DMS114 treated with DMSO at 0.1 percent for 48 hours (cell line): ENCODE data around the gene FUT9.

Experiments used
- DNase-seq: peaks from one replicate; lab custom pipeline; 2025; ENCODE audit not compliant: unreplicated experiment; lab: John Stamatoyannopoulos, UW

The FUT9 gene

DNA sequence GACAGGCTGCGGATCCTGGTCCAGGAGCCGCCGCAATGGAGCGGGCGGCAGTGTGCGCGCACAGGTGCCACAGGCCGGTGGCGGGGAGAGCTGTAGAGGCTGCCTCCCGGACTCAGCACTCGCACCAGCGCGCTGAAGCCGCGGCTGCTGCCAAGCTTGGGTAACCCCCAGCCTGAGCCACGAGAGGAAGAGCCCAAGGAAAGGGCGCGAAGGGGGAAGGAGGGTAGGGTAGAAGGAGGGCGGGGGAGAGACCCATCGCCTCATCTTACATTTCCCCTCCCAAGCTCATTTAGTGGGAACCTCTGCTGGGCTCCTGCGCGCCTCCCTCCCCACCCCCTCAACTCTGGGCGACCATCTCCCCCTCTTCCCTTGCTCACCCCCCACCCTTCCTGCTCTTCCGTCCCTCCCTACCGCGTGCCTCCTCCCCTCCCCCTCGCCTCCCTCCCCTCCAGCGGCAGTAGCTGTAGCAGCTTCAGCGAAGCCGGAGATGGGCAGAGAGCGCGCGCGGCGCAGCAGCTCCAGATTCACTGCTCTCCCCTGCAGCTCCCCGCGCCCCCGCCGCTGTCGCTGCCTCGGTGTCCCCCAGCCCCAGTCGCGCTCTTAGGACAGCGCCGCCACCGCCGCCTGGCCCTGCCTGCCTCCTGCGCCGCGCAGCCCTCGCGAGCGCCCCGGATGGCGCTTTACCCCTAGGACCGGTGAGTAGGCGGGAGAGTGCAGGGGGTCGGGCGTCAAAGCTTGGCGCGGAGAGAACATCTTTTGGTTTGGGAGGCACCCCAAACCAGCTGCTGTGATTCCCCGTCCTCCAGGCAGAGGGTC, at the start of gene FUT9:
TSS of gene FUT9 (plus strand) at position 457 of the 816 bp plus-strand sequence. CDS start 187,182 bp downstream, outside the sequence.
- DNase-seq, result no peak

DNA sequence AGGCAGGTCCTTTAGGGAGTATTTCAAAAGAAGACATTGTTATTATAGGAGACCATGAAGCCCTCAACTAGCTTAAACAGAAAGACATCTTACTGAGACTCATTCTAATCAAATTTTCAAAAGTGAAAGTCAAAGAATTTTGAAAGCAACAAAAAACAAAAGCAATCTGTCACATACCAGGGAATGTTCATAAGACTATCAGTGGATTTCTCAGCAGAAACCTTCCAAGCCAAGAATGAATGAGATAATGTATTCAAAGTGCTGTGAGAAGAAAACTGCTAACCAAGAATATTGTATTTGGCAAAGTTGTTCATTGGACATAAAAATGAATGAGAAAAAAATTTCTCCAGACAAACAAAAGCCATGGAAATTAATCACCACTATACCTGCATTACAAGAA, 48.2 kb upstream of the FUT9 start:
- no peak for DNase-seq

DNA sequence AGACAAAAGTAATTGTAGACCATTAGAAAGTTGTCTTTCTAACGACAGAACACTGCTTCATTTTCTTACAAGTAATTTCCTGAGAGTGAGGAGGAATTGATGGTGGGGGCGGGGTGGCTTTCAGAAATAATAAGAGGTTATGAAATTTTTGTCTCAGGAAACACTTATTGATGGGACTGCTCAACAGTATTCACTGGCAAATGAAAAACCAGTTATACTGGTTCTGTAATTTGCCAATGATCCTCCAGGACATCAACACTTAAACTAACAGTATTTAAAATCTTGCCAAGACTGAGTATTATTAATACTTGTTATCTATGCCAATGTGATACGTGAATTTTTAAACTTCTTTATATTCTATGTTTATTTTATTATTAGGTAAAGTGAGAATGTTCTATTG, 41.8 kb upstream of the FUT9 start:
- DNase-seq, result no peak

DNA sequence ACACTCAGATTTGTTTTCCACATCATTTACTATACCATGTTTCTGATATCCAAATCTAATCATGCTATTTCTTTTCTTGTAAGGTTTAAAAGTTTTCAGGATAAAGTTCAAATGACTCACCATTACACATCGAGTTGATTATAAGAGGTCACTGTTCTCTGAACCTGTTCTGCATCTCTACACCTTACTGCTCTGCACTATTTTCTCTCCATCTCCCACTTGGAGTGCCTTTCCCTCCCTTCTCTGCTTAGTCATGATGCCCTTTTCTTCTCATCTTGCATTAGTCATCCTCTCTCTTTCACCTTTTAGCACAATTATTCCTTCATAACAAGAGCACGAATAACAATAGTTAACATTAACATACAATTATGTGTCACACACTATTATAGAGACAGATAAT, 37.5 kb upstream of the FUT9 start:
- no peak for DNase-seq

DNA sequence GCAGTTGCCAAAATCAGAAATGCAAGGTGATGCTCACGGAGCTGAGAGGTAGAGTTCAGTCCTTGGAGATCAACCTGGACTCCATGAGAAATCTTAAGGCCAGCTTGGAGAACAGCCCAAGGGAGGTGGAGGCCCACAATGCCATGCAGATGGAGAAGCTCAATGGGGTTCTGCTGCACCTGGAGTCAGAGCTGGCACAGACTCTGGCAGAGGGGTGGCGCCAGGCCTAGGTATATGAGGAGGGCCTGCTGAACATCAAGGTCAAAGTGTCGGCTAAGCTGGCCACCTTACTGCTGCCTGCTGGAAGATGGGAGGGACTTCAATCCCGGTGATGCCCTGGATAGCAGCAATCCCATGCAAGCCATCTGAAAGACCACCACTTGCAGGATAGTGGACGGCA, 23.9 kb upstream of the FUT9 start:
- DNase-seq, result no peak

DNA sequence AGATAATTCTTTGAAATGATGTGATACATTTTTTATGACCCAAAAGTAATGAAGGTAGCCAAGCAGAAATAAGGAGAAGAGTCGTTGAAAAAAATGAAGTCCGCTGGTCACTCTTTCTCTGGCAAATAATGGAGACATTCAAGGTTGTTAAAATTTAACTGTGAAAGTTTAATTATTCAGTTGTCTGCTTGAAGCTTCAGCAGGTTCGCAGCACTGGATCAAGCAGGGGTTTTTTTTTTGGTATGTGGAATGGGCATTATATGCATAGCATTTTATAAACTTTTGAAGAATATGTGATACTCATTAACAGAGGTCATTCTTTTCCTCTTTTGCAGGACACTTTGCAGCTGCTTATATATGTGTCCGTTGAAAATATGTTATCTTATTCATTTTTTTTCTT, 21.6 kb upstream of the FUT9 start:
- no peak for DNase-seq

DNA sequence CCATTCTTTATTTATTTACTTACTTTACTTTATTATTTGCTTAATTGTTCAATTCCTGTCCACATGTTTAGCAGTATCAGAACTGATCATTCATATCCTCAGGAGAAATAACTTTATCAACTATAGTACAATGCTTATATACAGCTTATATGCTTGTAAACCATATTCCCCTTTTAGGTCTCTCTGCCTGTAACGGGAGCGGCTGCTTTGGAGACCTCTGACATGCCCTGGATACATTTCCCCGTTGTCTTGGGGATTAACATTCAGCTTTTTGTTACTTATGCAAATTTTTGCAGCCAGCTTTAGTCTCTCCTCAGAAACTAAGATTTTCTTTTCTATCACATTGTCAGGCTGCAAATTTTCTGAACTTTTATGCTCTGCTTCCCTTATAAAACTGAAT, 17.6 kb upstream of the FUT9 start:
- no peak for DNase-seq

DNA sequence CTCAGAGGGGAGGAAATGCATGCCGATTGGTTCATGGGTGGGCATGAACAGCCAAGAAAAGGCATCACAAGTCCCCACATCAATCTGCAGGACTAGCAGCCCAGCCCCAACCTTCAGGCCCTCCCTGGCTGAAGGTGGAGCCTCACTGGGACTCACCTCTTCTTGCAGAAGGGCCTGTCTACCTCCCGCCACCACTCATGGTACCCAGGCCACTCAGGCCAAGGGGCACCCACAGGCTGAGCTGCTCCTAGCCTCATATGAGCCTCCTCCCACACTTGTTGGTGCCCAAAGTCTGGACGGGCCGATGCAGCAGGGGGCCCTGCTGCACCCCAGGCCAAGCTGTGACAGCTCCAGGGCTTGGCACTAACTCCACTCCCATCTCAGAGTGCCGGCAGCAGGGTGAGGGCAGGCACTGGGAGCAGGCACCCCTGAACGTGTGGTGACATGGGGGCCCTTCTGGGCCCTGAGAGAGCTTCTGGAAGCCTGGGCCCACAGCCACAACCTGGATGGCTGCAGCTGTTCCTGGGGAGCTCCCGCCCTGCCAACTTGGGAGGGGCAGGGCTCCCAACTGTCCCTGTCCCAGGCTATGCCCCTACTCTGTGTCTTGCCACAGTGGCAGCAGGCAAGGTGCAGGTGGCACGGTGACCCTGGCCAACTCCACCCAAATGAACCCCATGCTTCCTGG, 13.7 kb upstream of the FUT9 start:
- DNase-seq, result no peak

DNA sequence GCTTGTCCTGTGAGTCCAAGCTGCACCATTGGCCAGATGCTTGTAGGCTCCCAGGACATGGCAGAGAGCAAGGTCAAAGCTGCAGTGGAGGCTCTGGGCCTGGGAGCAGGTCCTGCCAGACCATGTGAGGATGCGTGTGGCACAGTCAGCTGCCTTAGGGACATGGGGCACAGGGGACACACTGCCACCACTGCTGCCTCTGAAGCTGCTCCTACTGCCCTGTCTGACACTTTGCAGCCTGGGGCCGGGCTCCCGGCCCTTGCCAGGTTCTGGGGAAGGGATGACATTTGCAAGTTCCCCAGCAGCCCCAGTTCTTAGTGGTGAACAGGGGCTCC, 13.2 kb upstream of the FUT9 start:
- no peak for DNase-seq

DNA sequence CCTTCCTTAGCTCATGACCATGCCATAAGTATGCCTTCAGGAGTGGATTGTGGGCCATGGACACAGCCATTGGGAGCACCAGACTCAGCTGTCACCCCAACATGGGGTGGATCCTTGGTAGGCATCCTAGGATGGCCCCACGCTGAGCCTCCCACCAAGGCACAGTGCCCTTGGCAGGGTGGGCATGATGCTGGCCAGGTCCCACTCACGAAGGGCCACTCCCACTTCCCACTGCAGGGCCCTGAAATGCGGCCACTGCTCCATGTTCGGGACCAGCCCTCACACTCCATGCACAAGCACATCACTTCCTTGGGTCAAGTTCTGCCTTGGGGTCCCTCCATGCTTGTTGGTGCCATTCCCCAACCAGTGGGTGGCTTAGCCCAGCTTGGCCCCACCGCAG, 12.9 kb upstream of the FUT9 start:
- DNase-seq, result no peak

DNA sequence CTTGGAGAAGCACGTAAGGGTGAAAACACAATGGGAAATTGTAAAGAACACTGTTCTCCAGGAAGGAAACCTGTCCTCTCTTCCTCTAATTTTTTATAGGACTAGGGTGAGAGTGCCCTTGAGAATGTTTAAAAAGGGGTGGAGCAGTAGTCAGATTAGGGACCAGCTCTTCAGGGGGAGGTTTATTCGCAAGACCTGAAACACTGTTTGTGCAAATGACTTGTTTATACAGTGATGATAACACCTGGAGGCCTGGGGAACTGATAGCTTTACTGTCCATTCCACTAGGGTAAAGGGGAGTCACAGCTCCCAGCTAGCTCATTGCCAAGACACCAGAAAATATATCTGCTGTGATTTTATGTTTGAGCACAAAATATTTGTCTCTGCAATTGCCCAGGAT, 8.1 kb upstream of the FUT9 start:
- DNase-seq, result no peak

DNA sequence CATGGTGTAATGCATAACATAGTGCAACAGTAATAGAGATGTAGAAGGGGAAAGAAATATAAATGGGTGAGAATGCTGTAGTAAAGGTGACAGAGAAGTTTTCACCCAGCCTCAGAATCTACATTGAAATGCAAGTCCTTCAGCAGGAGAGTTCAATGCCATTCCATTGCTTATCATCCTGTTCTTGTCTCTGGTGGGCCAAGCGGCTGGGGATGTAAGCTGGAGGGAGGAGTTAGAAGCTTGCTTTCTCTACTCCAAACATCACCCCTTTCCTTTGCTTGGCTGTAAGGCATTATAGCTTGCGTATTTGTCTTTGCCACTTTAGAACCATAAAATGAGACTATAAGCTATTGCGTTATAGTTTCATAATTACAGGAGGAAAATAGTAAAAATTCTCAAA, 2.2 kb upstream of the FUT9 start:
- no peak for DNase-seq

DNA sequence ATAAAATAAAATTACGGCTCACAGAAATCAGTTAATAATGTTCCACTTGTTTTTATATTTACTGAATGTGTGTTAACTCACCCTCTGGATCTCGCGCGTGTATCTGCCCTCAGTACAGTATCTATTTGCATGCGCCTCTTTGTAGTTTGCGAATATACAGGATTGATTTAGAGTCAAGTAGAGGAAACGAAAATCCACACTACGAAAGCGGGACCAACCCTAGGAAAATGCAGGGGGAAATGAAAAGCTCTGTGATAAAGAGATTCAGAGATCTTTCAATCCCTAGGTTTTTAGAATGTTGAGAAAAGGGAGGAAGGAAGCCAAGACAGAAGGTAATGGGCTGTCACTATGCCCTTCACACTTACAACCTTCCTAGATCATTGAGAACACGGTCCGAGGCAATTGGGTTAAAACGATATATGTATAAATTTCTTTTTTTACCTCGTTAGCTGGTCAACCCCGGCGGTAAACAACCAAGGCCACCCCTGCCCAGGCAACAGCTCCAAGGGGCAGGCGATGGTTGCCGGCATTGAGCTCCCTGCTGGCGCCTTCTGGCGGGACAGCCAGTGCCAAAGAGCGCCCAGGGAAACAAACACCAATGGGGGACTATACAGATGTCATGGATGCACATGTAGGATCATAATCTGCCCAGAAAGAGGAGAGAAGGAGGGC, 792 bp upstream of the FUT9 start:
- DNase-seq, result no peak

DNA sequence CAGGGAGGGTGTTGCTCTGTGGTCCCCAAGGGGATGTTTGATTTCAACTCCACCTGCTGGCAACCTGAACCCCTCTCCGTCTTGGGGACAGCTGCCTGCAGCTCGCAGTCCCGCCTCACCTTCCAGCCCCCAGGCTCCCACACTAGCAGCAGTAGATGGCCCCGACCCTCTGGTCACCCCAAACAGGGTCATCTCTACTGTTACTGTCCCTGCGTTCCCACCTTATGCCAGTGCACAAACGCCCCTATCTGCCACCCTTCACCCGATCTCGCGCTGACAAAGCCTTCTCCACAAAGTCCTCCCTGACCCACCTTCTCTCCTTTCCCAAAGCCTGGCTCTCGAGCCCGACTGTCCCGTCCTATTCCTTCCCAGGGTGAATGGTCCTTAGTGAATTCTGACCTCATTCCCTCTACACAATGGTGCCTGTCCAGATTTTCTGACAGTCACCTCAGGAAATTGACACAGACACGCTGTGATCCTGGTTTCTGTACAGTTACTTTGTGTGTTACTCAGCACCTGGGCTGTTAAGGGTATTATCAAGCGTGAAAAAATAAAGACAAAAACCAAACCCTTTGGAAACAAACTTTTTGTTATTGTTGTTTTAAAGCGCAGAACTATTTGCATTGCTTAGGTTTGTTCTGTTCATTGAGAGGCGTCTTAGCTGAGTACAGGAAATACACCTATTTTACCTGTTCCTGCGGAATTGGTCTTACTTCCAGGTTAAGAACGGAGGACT, 728 bp downstream of the FUT9 start:
- no peak for DNase-seq

DNA sequence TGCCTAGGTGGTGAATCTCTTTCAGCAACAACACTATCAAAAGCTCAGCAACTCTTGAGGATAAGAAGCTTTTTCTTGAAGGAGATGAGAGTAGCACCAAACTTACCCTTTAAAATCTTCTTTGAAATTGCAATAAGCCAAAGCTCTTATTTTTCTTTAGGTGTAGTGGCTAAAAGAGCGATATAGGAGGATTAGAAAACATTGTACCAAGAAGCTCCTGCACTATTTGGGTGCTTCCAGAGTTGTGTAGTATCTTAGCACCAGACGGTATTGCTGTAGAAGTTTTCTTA, 1.2 kb downstream of the FUT9 start:
- DNase-seq, result no peak

DNA sequence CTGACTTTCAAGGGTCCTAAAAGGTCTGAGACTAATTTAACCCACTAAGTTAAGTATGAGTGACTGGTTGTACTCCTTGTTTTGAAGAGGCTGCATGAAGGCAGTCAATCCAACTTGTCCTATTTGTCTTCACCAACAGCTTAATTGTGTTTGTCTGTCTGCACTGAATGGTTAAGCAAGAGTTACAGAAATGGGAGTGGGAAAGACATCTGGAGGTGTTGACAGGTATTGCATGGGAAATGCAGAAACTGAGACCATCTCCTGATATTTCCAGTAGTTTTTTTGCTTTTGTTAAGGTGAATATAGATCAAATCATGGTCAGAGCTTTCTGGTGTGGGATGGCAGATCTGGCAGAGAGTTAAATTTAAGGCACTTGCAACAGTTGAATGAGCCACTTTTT, 6.5 kb downstream of the FUT9 start:
- no peak for DNase-seq

DNA sequence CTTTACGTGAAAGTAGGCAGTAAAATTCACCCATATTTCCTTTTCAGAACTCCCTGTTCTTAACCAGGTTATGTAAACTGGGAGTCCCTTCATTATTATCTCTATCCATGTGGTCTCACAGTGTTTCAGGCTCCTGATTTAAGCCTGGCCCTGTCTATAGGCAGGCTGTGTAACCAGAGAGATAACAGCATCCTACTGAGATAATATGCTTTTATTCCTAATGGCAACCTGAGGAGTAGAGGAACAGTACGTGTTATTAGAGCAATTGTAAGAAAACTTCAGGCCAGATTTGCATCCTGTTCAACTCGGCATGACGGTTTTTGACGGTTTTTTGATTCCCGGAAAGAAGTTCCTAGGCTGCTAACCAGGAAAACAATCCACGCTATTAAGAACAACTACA, 16.9 kb downstream of the FUT9 start:
- DNase-seq, result no peak

DNA sequence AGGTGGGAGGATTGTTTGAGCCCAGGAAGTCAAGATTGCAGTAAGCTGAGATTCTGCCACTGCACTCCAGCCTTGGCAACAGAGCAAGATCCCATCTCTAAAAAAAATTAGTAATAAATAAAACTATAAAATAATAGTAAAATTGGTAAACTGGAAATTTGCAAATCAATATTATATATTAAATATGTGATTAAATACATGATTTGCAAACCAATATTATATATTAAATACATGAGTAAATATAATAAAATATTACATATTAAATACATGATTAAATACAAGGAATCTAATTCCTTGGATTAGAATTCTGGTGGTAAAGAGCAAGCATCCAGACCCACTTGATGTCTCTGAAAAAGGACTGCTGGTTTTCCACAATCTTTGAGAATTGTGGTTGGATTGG, 35.8 kb downstream of the FUT9 start:
- DNase-seq, result no peak

DNA sequence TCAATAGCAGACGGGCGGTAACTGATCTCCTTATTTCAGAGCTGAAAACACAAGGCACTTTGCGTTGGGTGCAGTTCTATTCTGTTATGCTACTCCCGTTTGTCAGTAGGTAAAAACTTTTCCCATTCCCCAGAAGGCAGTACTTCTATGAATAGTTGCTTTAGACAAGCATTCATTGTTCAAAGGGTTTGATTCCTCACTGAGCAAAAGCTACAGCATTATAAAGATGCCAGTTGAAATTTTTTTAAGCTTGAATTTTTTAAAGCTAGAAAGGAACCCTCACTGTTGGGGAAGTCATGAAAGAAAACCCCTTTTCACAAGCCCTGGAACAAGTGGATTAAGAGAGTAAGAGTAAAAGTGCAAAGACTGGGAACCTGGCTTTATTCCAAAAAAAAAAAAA, 42.3 kb downstream of the FUT9 start:
- no peak for DNase-seq

DNA sequence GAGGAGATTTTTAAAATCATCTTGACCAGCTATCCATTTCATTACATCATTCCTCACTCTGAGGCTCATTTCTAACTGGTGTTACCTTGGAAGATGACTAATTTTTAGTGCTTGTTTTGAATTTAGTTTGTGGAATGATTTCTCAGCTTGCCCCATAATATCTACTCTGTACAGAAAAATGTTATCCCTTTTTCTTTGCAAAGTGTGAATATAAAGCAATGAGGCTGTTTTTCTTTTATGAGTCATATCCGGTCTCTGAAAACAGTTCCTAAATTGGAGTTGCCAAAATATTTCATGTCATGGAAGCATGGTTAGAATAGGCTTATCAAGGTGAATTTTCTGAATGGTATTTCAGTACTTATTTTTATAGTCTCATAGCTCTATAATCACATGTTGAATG, 43.8 kb downstream of the FUT9 start:
- no peak for DNase-seq

DNA sequence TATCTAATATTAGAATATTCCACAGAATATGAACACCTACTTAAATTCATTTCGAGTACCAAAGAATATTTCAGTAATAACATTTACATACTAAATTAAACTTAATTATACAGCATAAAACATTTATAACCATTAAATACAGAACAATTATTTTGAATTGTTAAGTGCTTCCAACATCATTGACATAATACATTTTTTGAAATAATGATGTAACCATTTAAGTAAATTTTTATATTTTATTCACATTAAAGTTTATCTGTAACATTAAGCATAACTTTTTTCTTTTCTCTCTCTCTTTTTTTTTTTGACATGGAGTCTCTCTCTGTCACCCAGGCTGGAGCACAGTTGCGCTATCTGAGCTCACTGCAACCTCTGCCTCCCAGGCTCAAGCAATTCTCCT, 44.5 kb downstream of the FUT9 start:
- DNase-seq, result no peak

DNA sequence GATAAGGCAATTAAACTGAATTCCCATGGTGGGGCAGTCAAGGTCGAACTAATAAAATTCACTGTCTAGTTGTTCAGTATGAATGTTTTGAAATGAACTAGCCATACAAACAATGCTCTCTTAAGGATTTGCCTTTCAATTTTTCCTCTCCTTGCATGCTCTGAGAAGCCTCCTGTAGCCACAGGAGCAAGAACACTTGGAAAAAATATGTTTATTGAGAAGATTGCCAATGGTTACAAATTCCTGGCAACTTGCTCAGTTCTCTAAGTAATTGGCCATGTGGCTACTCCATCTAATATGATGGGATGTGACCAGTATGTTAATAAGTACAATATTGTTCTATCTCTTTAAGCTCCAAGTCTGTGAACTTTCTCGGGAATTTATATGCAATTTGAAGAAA, 49.4 kb downstream of the FUT9 start:
- no peak for DNase-seq
